ENCODE results near the gene ZBED3.

- TF ChIP-seq CTCF (IDR thresholded peaks at IDR 0.05) = no peak
- TF ChIP-seq POLR2A (IDR thresholded peaks at IDR 0.05) = no peak
Observed at GRCh38 chr5:77120086-77120485, 33.0 kb upstream of the ZBED3 start.
